Activated gamma-delta T cell treated with Interleukin-2 at 50 U/mL for 16 hours (primary cell): ENCODE data around the gene UBE3B.

ENCODE experiments used
- DNase-seq: peaks from one replicate; pipeline ENCODE4 v3.0.0-alpha.2; 2020

Gene UBE3B

GRCh38 chr12:109554761-109555160 lies 77.3 kb downstream of the UBE3B start:
- no peak for DNase-seq

GRCh38 chr12:109555431-109556315 lies 78.2 kb downstream of the UBE3B start:
- no peak for DNase-seq

GRCh38 chr12:109557200-109557599 lies 79.8 kb downstream of the UBE3B start:
- DNase-seq: no peak

- DNase-seq: no peak
Measured at GRCh38 chr12:109557805-109558204, 80.4 kb downstream of the UBE3B start.

- DNase-seq: no peak
Measured at GRCh38 chr12:109558374-109559199, 81.2 kb downstream of the UBE3B start.

- no peak for DNase-seq
Measured at GRCh38 chr12:109559200-109559505, 81.7 kb downstream of the UBE3B start.

GRCh38 chr12:109559601-109560000 lies 82.2 kb downstream of the UBE3B start:
- DNase-seq: no peak

- DNase-seq: no peak
Measured at GRCh38 chr12:109560867-109561710, 83.7 kb downstream of the UBE3B start.

- no peak for DNase-seq
Measured at GRCh38 chr12:109561711-109562030, 84.2 kb downstream of the UBE3B start.

GRCh38 chr12:109562871-109563270 lies 85.4 kb downstream of the UBE3B start:
- DNase-seq: no peak

GRCh38 chr12:109563291-109564284 lies 86.2 kb downstream of the UBE3B start:
- no peak for DNase-seq

- no peak for DNase-seq
Measured at GRCh38 chr12:109566424-109566823, 89.0 kb downstream of the UBE3B start.

GRCh38 chr12:109567296-109567695 lies 89.9 kb downstream of the UBE3B start:
- DNase-seq: no peak

GRCh38 chr12:109567967-109568366 lies 90.5 kb downstream of the UBE3B start:
- no peak for DNase-seq

- no peak for DNase-seq
Measured at GRCh38 chr12:109568486-109568885, 91.1 kb downstream of the UBE3B start.

- no peak for DNase-seq
Measured at GRCh38 chr12:109571773-109572505, 94.5 kb downstream of the UBE3B start.

GRCh38 chr12:109572506-109572845 lies 95.0 kb downstream of the UBE3B start:
- no peak for DNase-seq

- DNase-seq: peak; percentile 98
Measured at GRCh38 chr12:109573029-109573913, 95.8 kb downstream of the UBE3B start, which contains the start of the genes MMAB and MVK. Gene MMAB (minus strand): TSS chr12:109573504. CDS start chr12:109573480, 24 bp downstream. Gene MVK (plus strand): TSS chr12:109573794. CDS start chr12:109574823, 1,029 bp downstream.

GRCh38 chr12:109573914-109574244 lies 96.4 kb downstream of the UBE3B start:
- DNase-seq: no peak

- DNase-seq: no peak
Measured at GRCh38 chr12:109575683-109576082, 98.2 kb downstream of the UBE3B start.
